Measurements from ENCODE around the gene UBXN7. TPM values are rescaled to one million over a fixed set of nuclear protein-coding genes. Genes with fewer than 3 reads are reported as not detected.

Gene UBXN7
- total and polyA plus RNA-seq, 2 of the 13 experiments (the other 11 are each of a cell fraction or from before 2014, with no cell fraction given), result 12.5 to 15.9 TPM

DNA sequence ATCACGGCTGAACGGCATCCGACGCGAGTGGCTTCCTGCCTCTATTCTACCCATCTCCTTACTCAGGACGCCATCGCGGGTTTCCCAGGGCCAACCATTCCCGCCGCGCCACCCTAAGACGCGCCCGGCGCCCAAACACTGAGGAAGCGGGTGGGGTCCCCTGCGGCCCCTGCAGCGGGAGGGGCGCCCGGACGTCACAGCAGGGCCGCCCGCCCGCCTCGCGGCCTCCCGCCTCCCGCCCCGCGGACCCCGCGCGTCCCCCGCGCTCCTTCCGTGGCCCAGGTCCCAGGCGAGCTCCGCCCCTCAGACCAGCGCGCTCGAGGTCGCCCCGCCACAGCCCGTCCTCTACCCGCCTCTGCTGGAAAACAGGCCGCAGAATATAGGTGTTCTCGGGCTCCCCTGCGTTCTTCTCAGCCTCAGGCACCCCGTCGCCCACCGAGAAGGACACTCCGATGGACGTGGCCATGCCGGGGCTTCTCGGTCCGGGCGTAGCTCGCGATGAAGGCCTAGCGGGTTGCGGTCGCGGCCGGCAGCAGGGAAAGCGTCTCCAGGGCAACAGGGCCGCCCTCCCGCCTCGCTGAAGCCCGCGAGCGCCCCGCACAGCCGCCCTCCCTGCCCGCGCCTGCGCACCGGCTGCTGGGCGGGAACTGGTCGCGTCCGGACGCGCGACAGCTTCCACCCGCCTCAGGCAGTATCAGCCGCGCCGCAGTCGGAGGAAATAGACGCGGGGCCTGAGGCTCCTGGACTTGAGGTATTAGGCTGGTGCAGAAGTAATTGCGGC is 114.3 kb downstream of the UBXN7 start, which contains the start of gene DYNLT2B (continued):
- TF ChIP-seq, protein P1, sequence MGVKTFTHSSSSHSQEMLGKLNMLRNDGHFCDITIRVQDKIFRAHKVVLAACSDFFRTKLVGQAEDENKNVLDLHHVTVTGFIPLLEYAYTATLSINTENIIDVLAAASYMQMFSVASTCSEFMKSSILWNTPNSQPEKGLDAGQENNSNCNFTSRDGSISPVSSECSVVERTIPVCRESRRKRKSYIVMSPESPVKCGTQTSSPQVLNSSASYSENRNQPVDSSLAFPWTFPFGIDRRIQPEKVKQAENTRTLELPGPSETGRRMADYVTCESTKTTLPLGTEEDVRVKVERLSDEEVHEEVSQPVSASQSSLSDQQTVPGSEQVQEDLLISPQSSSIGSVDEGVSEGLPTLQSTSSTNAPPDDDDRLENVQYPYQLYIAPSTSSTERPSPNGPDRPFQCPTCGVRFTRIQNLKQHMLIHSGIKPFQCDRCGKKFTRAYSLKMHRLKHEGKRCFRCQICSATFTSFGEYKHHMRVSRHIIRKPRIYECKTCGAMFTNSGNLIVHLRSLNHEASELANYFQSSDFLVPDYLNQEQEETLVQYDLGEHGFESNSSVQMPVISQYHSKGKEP (CRISPR knock-in tag; IDR thresholded peaks at IDR 0.05), result no peak
- TF ChIP-seq, protein P2, sequence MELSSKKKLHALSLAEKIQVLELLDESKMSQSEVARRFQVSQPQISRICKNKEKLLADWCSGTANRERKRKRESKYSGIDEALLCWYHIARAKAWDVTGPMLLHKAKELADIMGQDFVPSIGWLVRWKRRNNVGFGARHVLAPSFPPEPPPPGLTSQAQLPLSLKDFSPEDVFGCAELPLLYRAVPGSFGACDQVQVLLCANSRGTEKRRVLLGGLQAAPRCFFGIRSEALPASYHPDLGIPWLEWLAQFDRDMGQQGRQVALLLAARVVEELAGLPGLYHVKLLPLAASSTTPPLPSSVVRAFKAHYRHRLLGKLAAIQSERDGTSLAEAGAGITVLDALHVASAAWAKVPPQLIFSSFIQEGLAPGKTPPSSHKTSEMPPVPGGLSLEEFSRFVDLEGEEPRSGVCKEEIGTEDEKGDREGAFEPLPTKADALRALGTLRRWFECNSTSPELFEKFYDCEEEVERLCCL (CRISPR knock-in tag; IDR thresholded peaks at IDR 0.05; ENCODE audit: borderline replicate concordance), result no peak
- TF ChIP-seq RFX3 (CRISPR knock-in tag; IDR thresholded peaks at IDR 0.05) (peak; percentile 78), KAT7 (CRISPR knock-in tag; IDR thresholded peaks at IDR 0.05; ENCODE audit: borderline replicate concordance) (peak; percentile 9; the same call in 1 of the 2 replicates), PRMT3 (CRISPR knock-in tag; IDR thresholded peaks at IDR 0.05; ENCODE audit: borderline replicate concordance, low read depth) (no peak), ZNF839 (CRISPR knock-in tag; IDR thresholded peaks at IDR 0.05; ENCODE audit: borderline replicate concordance) (peak; percentile 56; the same call in 1 of the 2 replicates), ZZZ3 (CRISPR knock-in tag; IDR thresholded peaks at IDR 0.05; ENCODE audit: borderline replicate concordance) (no peak), REPIN1 (CRISPR knock-in tag; IDR thresholded peaks at IDR 0.05; ENCODE audit: borderline replicate concordance, low read depth) (0 out of 2 replicates have a peak, but pooled peaks have one; percentile 36), SNAI1 (CRISPR knock-in tag; IDR thresholded peaks at IDR 0.05; ENCODE audit: borderline replicate concordance) (no peak), MTF1 (CRISPR knock-in tag; IDR thresholded peaks at IDR 0.05) (no peak)
